H1 (cell line): Measurements from ENCODE around the gene GALNT15. TPM values are rescaled to one million over a fixed set of nuclear protein-coding genes. Genes with fewer than 3 reads are reported as not detected.

Experiments
- BACH1 ChIP-seq: IDR thresholded peaks from 2 replicates; pipeline ENCODE4 v1.6.1; 2012; ENCODE audit warnings: low read length, improper control_type of control experiment
- SP4 ChIP-seq: IDR thresholded peaks from 2 replicates; pipeline ENCODE4 v1.6.1; 2012; ENCODE audit warnings: low read length, inconsistent platforms
- ZNF274 ChIP-seq: IDR thresholded peaks from 2 replicates; pipeline ENCODE4 v1.7.0; 2012; ENCODE audit warnings: low read length, borderline replicate concordance; ENCODE audit errors: extremely low read depth
- polyA plus RNA-seq, 7 experiments: library from polyadenylated mRNA; depleted of rRNA in 3 of 7; stranded (reverse) in 5 of 7; unstranded in 2 of 7; fragments of >200 nt in 5 of 7; fragments of 200-250 nt in 2 of 7; gene quantifications; 1 replicate in 5 of 7; 2 replicates in 1 of 7; 4 replicates in 1 of 7; pipeline versions ENCODE4 v1.2.1 to v1.2.3, GENCODE V29; 2011 to 2013; ENCODE audit warnings: missing spikeins in 2 of 7, mixed read lengths in 2 of 7
- total RNA-seq: library from RNA; stranded (reverse); fragmentation: NEBNext Ultra II Directional; extraction: Animal tissue kit (Norgen Biotek cat#: 25700); gene quantifications from 2 replicates; pipeline ENCODE4 v1.2.1, GENCODE V29; 2021
- TF ChIP-seq, protein P1 (sequence below): IDR thresholded peaks from 2 replicates; pipeline ENCODE4 v1.6.1; 2012; ENCODE audit warnings: inconsistent platforms

Gene GALNT15
- total and polyA plus RNA-seq, 2 of the 8 experiments (the other 6 are each of a cell fraction or from before 2014, with no cell fraction given): 0.02 TPM; not detected in 1

DNA sequence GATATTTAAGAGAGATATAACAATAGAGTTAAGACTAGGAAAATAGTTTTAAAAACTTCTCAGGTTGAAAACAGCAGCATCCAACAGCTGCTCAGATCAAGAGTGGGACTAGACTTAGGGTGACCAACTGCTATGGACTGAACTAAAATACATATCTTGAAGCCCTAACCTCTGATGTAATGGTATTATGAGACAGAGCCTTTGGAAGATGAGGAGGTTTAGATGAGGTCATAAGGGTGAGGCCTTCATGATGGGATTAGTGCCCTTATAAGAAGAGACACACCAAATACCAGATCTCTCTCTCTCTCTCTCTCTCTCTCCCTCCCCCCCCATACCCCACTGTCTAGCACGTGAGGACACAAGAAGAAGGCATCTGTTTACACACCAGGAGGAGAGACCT is 37.4 kb upstream of the GALNT15 start (continued):
- TF ChIP-seq, protein P1, sequence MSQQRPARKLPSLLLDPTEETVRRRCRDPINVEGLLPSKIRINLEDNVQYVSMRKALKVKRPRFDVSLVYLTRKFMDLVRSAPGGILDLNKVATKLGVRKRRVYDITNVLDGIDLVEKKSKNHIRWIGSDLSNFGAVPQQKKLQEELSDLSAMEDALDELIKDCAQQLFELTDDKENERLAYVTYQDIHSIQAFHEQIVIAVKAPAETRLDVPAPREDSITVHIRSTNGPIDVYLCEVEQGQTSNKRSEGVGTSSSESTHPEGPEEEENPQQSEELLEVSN: no peak
- TF ChIP-seq SP4: no peak
- no peak for TF ChIP-seq ZNF274
- TF ChIP-seq BACH1: no peak
